ENCODE data around the gene CRNN. TPM values are rescaled to one million over a fixed set of nuclear protein-coding genes. Genes with fewer than 3 reads are reported as not detected.
A peak's percentile ranks its signal among the peaks of the same experiment; 100 is the strongest.

The CRNN gene
- total RNA-seq, 1 donor from 2014 or later = 0.21 TPM

DNA sequence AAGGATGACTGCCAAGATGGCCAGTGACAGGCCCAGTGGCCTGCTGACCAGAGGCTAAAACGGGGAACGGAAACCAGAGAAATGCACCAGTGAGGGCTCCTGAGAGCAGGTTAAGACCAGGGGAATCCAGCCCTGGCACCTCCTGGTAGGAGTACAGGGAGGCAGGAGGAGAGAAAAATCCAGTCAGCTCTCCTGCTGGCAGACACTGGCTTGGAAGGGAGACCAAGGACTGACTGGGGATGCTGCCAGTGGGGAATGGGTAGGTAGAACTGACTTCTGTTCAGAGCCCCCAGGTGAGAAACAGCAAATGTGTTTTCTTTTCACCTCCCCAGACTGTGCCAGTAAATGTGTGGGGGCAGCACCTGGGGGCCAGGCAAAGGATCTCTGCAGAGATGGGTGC is 27.7 kb upstream of the CRNN start:
- Histone ChIP-seq H3K36me3 (no peaks in the 10 kb centered on the region), H3K4me1 (peaks cover 0 to 8% of the 10 kb centered on the region in 2 donors), H3K9me3 (no peaks in the 10 kb centered on the region), H3K4me3 (no peak overlapping the region), H3K27me3 (no peaks in the 10 kb centered on the region), H3K27ac (no peak overlapping the region)
- DNase-seq (ENCODE audit: low spot score in 2 of 2) = no peak
- TF ChIP-seq, protein P1, sequence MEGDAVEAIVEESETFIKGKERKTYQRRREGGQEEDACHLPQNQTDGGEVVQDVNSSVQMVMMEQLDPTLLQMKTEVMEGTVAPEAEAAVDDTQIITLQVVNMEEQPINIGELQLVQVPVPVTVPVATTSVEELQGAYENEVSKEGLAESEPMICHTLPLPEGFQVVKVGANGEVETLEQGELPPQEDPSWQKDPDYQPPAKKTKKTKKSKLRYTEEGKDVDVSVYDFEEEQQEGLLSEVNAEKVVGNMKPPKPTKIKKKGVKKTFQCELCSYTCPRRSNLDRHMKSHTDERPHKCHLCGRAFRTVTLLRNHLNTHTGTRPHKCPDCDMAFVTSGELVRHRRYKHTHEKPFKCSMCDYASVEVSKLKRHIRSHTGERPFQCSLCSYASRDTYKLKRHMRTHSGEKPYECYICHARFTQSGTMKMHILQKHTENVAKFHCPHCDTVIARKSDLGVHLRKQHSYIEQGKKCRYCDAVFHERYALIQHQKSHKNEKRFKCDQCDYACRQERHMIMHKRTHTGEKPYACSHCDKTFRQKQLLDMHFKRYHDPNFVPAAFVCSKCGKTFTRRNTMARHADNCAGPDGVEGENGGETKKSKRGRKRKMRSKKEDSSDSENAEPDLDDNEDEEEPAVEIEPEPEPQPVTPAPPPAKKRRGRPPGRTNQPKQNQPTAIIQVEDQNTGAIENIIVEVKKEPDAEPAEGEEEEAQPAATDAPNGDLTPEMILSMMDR (IDR thresholded peaks at IDR 0.05) = no peak
- intact Hi-C loops (cut with DNase I) = loop anchor here (5.0 kb wide), 2 partner anchors 254 to 389 kb away; no protein-coding TSS in a partner anchor

DNA sequence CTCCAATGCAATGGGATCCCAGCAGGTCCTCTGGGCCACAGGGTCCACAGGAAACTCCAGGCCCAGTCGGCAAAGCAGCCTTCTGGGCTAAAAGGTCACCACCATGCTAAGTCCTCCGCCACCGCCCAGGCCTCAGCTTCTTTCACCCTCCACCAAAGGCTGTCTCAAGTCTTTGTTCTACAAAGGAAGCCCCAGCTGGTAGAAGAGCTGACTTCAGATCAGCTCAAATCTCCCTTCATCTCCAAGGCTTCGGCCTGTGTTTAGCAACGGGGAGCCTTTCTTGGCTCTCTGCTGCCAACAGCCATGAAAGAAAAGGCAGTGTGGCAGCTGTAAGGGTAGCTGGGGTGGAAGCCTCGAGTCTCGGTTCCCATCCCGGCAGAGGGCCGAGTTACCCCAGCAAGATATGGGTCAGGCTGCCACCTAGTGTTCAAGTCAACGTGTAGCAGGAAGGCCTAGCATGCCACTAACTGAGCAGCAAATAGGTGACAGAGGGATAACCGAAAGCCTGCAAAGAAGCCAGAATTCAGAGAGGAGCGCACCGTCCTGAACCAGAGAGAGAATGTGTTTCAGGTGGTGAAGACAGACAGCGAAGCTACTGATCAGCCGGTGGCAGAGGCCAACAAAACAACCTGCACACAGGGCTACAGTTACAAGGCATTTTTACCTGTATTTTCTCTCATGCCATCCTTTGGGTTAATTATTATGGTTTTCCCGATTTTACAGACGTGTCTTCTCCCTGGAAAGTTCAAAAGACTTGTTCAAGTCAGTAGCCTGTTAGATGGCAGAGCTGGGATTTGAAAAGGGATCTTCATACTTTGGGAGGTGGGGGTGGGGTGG is 26.8 kb upstream of the CRNN start:
- H3K27ac ChIP-seq = no peak overlapping the region
- peaks cover 0 to 8% of the 10 kb centered on the region in 2 donors for H3K4me1 ChIP-seq
- TF ChIP-seq, protein P1 (IDR thresholded peaks at IDR 0.05) = peak; percentile 66 to 68 (median 66)
- H3K36me3 ChIP-seq = no peaks in the 10 kb centered on the region
- no peaks in the 10 kb centered on the region for H3K9me3 ChIP-seq
- intact Hi-C loops (cut with DNase I) = loop anchor here (5.0 kb wide), 2 partner anchors 254 to 389 kb away; no protein-coding TSS in a partner anchor
- DNase-seq (ENCODE audit: low spot score in 2 of 2) = peak in 1 of 2 donors; percentile 74
- H3K4me3 ChIP-seq = no peak overlapping the region
- no peaks in the 10 kb centered on the region for H3K27me3 ChIP-seq

DNA sequence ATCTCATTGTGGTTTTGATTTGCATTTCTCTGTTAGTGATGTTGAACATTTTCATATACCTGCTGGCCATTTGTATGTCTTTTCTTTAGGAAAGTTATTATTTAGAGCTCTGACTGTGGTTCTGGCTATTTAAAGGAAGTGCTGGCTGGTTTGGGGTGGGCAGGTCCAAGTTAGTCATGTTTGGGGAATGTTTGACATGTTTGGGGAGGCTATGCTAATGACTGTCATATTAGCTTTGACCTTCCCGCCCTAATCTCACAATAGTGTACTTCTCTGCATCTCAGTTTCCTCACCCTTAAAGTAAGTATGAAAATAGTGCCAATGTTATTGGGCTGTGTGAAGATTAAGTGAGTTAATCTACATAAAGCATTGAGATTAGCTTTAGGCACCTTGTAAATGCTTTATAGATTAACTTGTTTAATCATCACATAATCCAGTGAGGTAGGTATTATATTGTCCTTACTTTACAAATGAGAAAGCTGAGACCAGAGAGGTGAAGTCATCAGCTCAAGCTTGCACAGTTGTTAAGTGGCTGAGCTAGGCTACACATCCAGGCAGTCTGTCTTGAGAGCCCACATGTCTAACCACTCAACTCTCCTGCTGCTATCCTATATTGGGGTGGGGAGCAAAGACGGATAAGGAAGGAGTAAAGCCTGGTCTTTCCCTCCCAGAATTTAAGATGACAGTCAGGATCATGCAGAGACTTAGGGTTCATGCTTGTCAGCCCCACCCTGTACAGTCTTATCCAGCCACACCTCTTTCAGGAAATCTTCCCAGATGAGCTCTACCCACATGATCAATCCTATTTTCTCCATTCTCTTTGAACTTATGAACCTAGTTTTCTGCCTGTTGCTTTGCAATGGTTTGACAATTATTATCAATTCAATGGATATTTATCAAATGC is 22.8 kb upstream of the CRNN start:
- TF ChIP-seq, protein P1 (IDR thresholded peaks at IDR 0.05) = no peak
- intact Hi-C loops (cut with DNase I) = no loop called here

DNA sequence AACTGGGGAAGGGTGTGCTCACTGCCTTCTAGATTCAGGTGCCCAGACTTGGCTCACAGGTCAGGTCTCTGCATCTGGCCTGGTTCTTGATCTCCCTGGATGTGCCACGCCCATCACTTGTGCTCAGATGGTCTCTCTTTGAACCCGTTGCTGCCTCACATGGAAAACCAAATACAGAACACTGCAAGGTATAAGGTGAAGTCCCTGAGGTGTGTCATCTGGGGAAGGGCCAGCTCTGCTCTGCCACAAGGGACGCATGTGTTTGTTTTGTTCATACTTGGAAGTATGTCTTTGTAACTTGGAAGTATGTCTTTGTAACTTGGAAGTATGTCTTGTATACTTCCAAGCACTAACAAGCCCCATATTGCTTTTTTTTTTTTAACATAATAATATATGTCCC is 13.4 kb upstream of the CRNN start:
- no peak for DNase-seq (ENCODE audit: low spot score in 2 of 2)
- H3K4me1 ChIP-seq = no peaks in the 10 kb centered on the region
- H3K9me3 ChIP-seq = peaks cover 0 to 11% of the 10 kb centered on the region in 2 donors
- intact Hi-C loops (cut with DNase I) = no loop called here
- H3K36me3 ChIP-seq = no peaks in the 10 kb centered on the region
- no peak overlapping the region for H3K4me3 ChIP-seq
- TF ChIP-seq, protein P1 (IDR thresholded peaks at IDR 0.05) = no peak
- no peak overlapping the region for H3K27ac ChIP-seq
- no peaks in the 10 kb centered on the region for H3K27me3 ChIP-seq

More for the DNA sequence above, 22.8 kb upstream of the CRNN start:
- Histone ChIP-seq H3K4me1 (peaks cover 0 to 3% of the 10 kb centered on the region in 2 donors), H3K27ac (no peak overlapping the region), H3K27me3 (no peaks in the 10 kb centered on the region), H3K4me3 (no peak overlapping the region), H3K36me3 (no peaks in the 10 kb centered on the region), H3K9me3 (no peaks in the 10 kb centered on the region)
- no peak for DNase-seq (ENCODE audit: low spot score in 2 of 2)

DNA sequence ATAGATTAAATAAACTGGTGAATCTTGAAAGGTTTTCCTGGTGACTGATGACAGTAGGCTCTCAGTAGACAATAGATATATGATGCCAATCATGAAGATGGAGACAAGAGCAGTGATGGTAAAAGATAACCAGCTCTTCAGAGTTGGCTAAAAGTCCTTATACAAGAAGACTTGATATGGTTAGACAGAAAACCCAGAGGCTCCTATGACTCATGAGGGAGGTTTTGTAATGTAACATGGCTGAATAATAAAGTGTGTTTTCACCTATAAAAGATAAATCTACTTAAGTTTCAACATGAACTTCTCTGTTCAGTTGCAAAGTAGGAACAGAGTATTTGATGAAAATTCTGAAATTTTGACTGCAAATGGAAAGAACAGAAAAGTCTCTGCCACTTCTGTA is 12.7 kb upstream of the CRNN start:
- H3K27ac ChIP-seq = no peak overlapping the region
- TF ChIP-seq, protein P1 (IDR thresholded peaks at IDR 0.05) = no peak
- intact Hi-C loops (cut with DNase I) = no loop called here

More for the DNA sequence above, 12.7 kb upstream of the CRNN start:
- Histone ChIP-seq H3K9me3 (peaks cover 0 to 11% of the 10 kb centered on the region in 2 donors), H3K4me3 (no peak overlapping the region), H3K27me3 (no peaks in the 10 kb centered on the region), H3K36me3 (no peaks in the 10 kb centered on the region), H3K4me1 (no peaks in the 10 kb centered on the region)
- DNase-seq (ENCODE audit: low spot score in 2 of 2) = no peak
